K562 treated with DMSO at 1 percent for 12 hours (cell line): ENCODE results near the gene SPTBN2. TPM values are rescaled to one million over a fixed set of nuclear protein-coding genes. Genes with fewer than 3 reads are reported as not detected.

Experiments used
- total RNA-seq: library from RNA; unstranded; fragments of 300-600 nt; gene quantifications from 2 replicates; pipeline ENCODE4 v1.2.3, GENCODE V29; 2022; ENCODE audit not compliant: insufficient read depth

The SPTBN2 gene
- 6.3 and 15.2 TPM in 2 replicates for total RNA-seq

DNA sequence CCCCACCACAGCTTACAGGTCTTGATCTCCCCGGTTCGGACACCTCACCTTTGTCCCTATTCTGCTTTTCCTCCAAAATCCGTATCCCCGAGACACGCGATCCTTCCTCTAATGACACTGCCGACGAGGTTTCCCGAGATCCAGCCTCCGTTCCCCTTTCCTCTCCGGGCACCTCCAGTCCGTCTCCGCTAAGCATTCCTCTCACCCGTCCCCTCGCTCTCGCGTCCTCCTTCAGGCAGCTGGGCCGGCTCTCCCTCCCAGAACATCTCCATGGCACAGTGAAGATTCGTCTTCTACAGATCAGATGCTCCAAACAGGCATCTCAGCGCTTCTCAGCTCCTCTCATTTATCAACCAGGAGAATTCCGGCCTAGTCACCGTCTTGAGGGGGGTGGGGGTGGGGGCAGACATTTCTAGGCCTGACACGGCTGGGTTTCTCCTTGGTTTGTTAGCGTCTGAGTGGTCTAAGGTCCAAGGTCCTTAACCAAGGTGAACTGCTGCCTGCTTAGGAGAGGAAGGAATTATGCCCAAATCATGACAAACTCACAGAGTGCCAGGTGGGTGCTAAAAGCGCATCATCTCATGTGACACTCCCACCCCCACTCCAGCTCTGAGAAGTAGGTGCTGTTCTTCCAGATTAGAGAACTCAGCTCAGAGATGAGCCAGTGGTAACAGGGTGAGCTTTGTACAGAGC lies at the start of gene SPTBN2:
SPTBN2 (minus strand) TSS at position 524 of the 693 bp plus-strand sequence. CDS start 7,976 bp downstream, outside the sequence.

GRCh38 chr11:66677599-66678375 lies 51.2 kb downstream of the SPTBN2 start, which contains the start of gene RBM4B:
TSS of gene RBM4B (minus strand) at chr11:66677887. CDS start at chr11:66677079, 808 bp downstream.

GRCh38 chr11:66638177-66639065 lies 90.6 kb downstream of the SPTBN2 start, which contains the start of gene RBM4:
TSS of gene RBM4 (plus strand) at chr11:66638703. CDS start at chr11:66639712, 1,009 bp downstream.

Other genes with a start within 250 kb of the SPTBN2 start
- 41.1 and 42.9 TPM in 2 replicates for gene DPP3, start 248.8 kb downstream of the SPTBN2 start, total RNA-seq
- gene BBS1, start 218.6 kb downstream of the SPTBN2 start, total RNA-seq: 8.5 and 13.5 TPM in 2 replicates
- 6.9 and 8.6 TPM in 2 replicates for gene ZDHHC24, start 183.2 kb downstream of the SPTBN2 start, total RNA-seq
- not detected in 2 replicates for gene ACTN3, start 182.3 kb downstream of the SPTBN2 start, total RNA-seq
- 20.3 and 24.5 TPM in 2 replicates for gene CTSF, start 160.6 kb downstream of the SPTBN2 start, total RNA-seq
- not detected in 2 replicates for gene CCDC87, start 136.2 kb downstream of the SPTBN2 start, total RNA-seq
- 40.3 and 40.4 TPM in 2 replicates for gene CCS, start 136.0 kb downstream of the SPTBN2 start, total RNA-seq
- 51.4 and 80.4 TPM in 2 replicates for gene RBM14, start 112.6 kb downstream of the SPTBN2 start, total RNA-seq
- 110 and 113 TPM in 2 replicates for gene RBM4, start 90.5 kb downstream of the SPTBN2 start, total RNA-seq
- gene RBM4B, start 51.3 kb downstream of the SPTBN2 start, total RNA-seq: 14.5 and 27.8 TPM in 2 replicates
- gene RCE1, start 114.2 kb upstream of the SPTBN2 start, total RNA-seq: 46.6 and 47.2 TPM in 2 replicates
- 20.2 and 21.7 TPM in 2 replicates for gene LRFN4, start 127.8 kb upstream of the SPTBN2 start, total RNA-seq
- gene PC, start 229.2 kb upstream of the SPTBN2 start, total RNA-seq: 11.0 and 17.8 TPM in 2 replicates
- not detected in 2 replicates for gene C11orf86, start 246.1 kb upstream of the SPTBN2 start, total RNA-seq